Astrocyte (in vitro differentiated cells and primary cell): Measurements from ENCODE around the gene SEMA7A. TPM values are rescaled to one million over a fixed set of nuclear protein-coding genes. Genes with fewer than 3 reads are reported as not detected.

ENCODE experiments used
- DNase-seq: peaks from one replicate; pipeline ENCODE4 v3.0.0-alpha.2; 2010; ENCODE audit warnings: low read depth
- FAIRE-seq: peaks from 2 replicates; lab custom pipeline; 2011; peaks lifted over from hg19 to GRCh38; lab: Jason Lieb, UNC
- H2AFZ ChIP-seq: 2 replicates; pipeline ENCODE4 v1.6.0; 2012; ENCODE audit warnings: low read depth, low read length, inconsistent platforms
- H3K27ac ChIP-seq: 2 replicates; pipeline ENCODE4 v1.5.1; 2011; ENCODE audit warnings: low read depth, low read length, inconsistent platforms
- H3K27me3 ChIP-seq: 2 replicates; pipeline ENCODE4 v1.6.0; 2011; ENCODE audit warnings: low read length, inconsistent platforms; ENCODE audit not compliant: insufficient read depth
- H3K36me3 ChIP-seq: 2 replicates; pipeline ENCODE4 v1.5.1; 2011; ENCODE audit warnings: low read length, inconsistent platforms; ENCODE audit not compliant: insufficient read depth
- H3K4me1 ChIP-seq: 2 replicates; pipeline ENCODE4 v1.5.1; 2011; ENCODE audit warnings: low read length, inconsistent platforms; ENCODE audit not compliant: insufficient read depth
- H3K4me2 ChIP-seq: 2 replicates; pipeline ENCODE4 v1.6.0; 2012; ENCODE audit warnings: low read length, inconsistent platforms
- H3K4me3 ChIP-seq: 2 replicates; pipeline ENCODE4 v1.5.1; 2011; ENCODE audit warnings: low read depth, mild to moderate bottlenecking, low read length, inconsistent platforms; ENCODE audit not compliant: insufficient read depth
- H3K79me2 ChIP-seq: 2 replicates; pipeline ENCODE4 v1.6.0; 2012; ENCODE audit warnings: mild to moderate bottlenecking, low read length, inconsistent platforms; ENCODE audit not compliant: insufficient read depth
- H3K9ac ChIP-seq: 2 replicates; pipeline ENCODE4 v1.6.0; 2012; ENCODE audit warnings: mild to moderate bottlenecking, low read length, inconsistent platforms
- H3K9me3 ChIP-seq: 2 replicates; pipeline ENCODE4 v1.5.1; 2012; ENCODE audit warnings: low read depth, mild to moderate bottlenecking, low read length, inconsistent platforms; ENCODE audit not compliant: insufficient read depth
- H4K20me1 ChIP-seq: 2 replicates; pipeline ENCODE4 v1.6.0; 2012; ENCODE audit warnings: low read length, inconsistent platforms; ENCODE audit not compliant: insufficient read depth
- H3K27ac Mint-ChIP-seq: one replicate; pipeline ENCODE4 v1.8.0; 2021; ENCODE audit warnings: mild to moderate bottlenecking, mixed read lengths; ENCODE audit not compliant: unreplicated experiment
- H3K27me3 Mint-ChIP-seq: one replicate; pipeline ENCODE4 v1.8.0; 2021; ENCODE audit warnings: low read depth, mixed read lengths; ENCODE audit not compliant: unreplicated experiment
- H3K36me3 Mint-ChIP-seq: one replicate; pipeline ENCODE4 v1.8.0; 2021; ENCODE audit warnings: low read depth, mixed read lengths; ENCODE audit not compliant: unreplicated experiment
- H3K4me1 Mint-ChIP-seq: one replicate; pipeline ENCODE4 v1.8.0; 2021; ENCODE audit warnings: low read depth, mixed read lengths; ENCODE audit not compliant: unreplicated experiment
- H3K4me3 Mint-ChIP-seq: one replicate; pipeline ENCODE4 v1.8.0; 2021; ENCODE audit warnings: mild to moderate bottlenecking, moderate library complexity, mixed read lengths; ENCODE audit not compliant: unreplicated experiment
- H3K9me3 Mint-ChIP-seq: one replicate; pipeline ENCODE4 v1.8.0; 2021; ENCODE audit warnings: mild to moderate bottlenecking, mixed read lengths; ENCODE audit not compliant: unreplicated experiment
- EZH2 ChIP-seq: IDR thresholded peaks from 2 replicates; pipeline ENCODE4 v1.6.1; 2012; ENCODE audit warnings: mild to moderate bottlenecking, low read length, inconsistent platforms; ENCODE audit not compliant: insufficient read depth
- total RNA-seq: library from RNA; stranded (reverse); gene quantifications from 2 replicates; pipeline ENCODE4 v1.2.1, GENCODE V29; 2021
- TF ChIP-seq, protein P1 (sequence below): IDR thresholded peaks from 2 replicates; pipeline ENCODE4 v1.5.1; 2011; ENCODE audit warnings: low read depth, mild to moderate bottlenecking, inconsistent platforms, low read length, moderate library complexity; ENCODE audit not compliant: insufficient read depth

SEMA7A gene
- total RNA-seq, 1 donor from 2014 or later = 26.7 TPM

- DNase-seq (no peak), FAIRE-seq (no peak)
- Histone ChIP-seq H3K79me2 (peaks cover 9% of the 10 kb centered on the region), H3K4me2 (peak overlapping the region; percentile 94), H3K9me3 (no peaks in the 10 kb centered on the region), H3K4me3 (peak overlapping the region; percentile 92), H3K27ac (peak overlapping the region; percentile 81), H3K9ac (peak overlapping the region; percentile 94), H3K4me1 (peaks cover 4% of the 10 kb centered on the region), H4K20me1 (no peaks in the 10 kb centered on the region), H3K36me3 (no peaks in the 10 kb centered on the region), H3K27me3 (no peaks in the 10 kb centered on the region), H2AFZ (peak overlapping the region; percentile 45)
- Mint-ChIP-seq H3K36me3 (no peaks in the 10 kb centered on the region), H3K9me3 (no peaks in the 10 kb centered on the region), H3K27ac (no peak overlapping the region), H3K4me1 (peaks cover 9% of the 10 kb centered on the region), H3K27me3 (no peaks in the 10 kb centered on the region), H3K4me3 (peak overlapping the region; percentile 97)
- no peak for TF ChIP-seq EZH2
- TF ChIP-seq, protein P1, sequence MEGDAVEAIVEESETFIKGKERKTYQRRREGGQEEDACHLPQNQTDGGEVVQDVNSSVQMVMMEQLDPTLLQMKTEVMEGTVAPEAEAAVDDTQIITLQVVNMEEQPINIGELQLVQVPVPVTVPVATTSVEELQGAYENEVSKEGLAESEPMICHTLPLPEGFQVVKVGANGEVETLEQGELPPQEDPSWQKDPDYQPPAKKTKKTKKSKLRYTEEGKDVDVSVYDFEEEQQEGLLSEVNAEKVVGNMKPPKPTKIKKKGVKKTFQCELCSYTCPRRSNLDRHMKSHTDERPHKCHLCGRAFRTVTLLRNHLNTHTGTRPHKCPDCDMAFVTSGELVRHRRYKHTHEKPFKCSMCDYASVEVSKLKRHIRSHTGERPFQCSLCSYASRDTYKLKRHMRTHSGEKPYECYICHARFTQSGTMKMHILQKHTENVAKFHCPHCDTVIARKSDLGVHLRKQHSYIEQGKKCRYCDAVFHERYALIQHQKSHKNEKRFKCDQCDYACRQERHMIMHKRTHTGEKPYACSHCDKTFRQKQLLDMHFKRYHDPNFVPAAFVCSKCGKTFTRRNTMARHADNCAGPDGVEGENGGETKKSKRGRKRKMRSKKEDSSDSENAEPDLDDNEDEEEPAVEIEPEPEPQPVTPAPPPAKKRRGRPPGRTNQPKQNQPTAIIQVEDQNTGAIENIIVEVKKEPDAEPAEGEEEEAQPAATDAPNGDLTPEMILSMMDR = no peak
Observed at GRCh38 chr15:74461847-74462511, 28.2 kb upstream of the SEMA7A start.

DNA sequence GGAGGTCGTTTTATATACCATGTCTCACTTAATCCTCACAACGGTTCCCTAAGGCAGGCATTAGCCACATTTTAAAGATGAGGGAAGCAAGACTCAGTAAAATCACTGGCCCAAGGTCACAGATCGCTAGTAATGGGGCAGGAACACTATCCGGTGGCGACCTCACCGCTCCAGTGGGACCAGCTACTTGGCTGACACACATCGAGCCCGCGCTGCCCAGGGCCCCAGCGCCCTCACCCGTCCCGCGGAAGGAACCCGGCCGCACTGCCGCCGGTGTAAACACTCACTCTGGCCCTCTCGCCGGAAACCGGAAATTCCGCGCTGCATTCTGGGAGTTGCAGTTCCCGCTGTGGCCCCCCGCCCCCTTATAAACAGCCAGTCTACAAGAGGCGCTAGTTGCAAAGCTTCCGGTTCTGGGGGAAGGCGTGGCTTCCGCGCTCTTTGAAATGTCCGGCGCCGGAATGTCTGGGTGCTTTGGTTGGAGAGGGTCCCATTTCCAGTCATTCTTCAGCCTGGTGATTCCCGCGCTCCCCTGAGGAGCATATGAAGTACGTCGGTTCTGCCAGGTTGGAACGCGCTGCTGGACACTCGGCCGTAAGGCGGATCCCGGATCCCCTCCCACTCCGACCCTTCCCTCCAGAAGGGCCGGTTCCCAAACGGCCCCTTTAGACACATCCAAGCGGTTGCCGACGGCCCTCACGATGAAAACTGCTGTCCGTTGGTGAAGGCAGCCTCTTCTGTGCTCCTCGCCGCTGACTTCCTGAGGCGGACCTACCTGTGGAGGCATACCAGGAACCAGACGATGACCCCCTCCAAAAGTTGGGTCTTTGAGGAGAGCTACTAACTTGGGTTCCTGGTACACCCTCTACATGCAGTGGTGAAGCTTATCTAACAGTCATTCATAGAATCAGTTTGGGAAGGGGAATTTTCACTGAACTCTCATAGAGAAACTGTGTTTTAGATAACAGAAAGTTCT, 27.4 kb upstream of the SEMA7A start, which contains the start of gene UBL7:
Gene UBL7, minus strand, starts transcription at position 290 of the 976 bp plus-strand sequence. CDS start 2,293 bp downstream, outside the sequence.
- Mint-ChIP-seq H3K4me1 (peaks cover 9% of the 10 kb centered on the region), H3K36me3 (peaks cover 4% of the 10 kb centered on the region), H3K27me3 (no peaks in the 10 kb centered on the region), H3K27ac (peak within 1 kb of the TSS; percentile 91), H3K4me3 (peak within 1 kb of the TSS; percentile 97), H3K9me3 (no peaks in the 10 kb centered on the region)
- H3K4me2 ChIP-seq = peak within 1 kb of the TSS; percentile 94
- H3K4me3 ChIP-seq = peak within 1 kb of the TSS; percentile 92
- H4K20me1 ChIP-seq = no peaks in the 10 kb centered on the region
- H3K79me2 ChIP-seq = peaks cover 9% of the 10 kb centered on the region
- H3K27me3 ChIP-seq = no peaks in the 10 kb centered on the region
- H3K9ac ChIP-seq = peak within 1 kb of the TSS; percentile 94
- peaks cover 4% of the 10 kb centered on the region for H3K4me1 ChIP-seq
- TF ChIP-seq, protein P1 = no peak
- TF ChIP-seq EZH2 = no peak
- DNase-seq (peak; percentile 94), FAIRE-seq (no peak)
- H3K36me3 ChIP-seq = no peaks in the 10 kb centered on the region
- peak within 1 kb of the TSS; percentile 82 for H3K27ac ChIP-seq
- H2AFZ ChIP-seq = peak within 1 kb of the TSS; percentile 93
- H3K9me3 ChIP-seq = no peaks in the 10 kb centered on the region
